MM.1S (cell line): ENCODE data around the gene ENOX1.

Experiments used
- CTCF ChIP-seq: fragments of 300-600 bp; sonication (generic); IDR thresholded peaks from 2 replicates; pipeline ENCODE4 v1.5.1; 2016; ENCODE audit warnings: antibody characterized with exemption, low read length, mixed read lengths
- EZH2 ChIP-seq: fragments of 300-600 bp; sonication (generic); optimal IDR thresholded peaks from 2 replicates; pipeline ENCODE3; 2017; ENCODE audit warnings: low read depth, mild to moderate bottlenecking, antibody characterized with exemption, low read length, mixed read lengths
- EZH2phosphoT487 ChIP-seq: fragments of 300-600 bp; sonication (generic); IDR thresholded peaks from 2 replicates; pipeline ENCODE4 v1.6.1; 2018; ENCODE audit warnings: antibody characterized with exemption, low read length

- no peak for TF ChIP-seq CTCF
- TF ChIP-seq EZH2: no peak
- no peak for TF ChIP-seq EZH2phosphoT487
Measured at GRCh38 chr13:43180036-43180660, 606.6 kb downstream of the ENOX1 start.
